ENCODE data around the gene SKOR2.
"Not testable (repeated sequence)": the region's sequence is repeated elsewhere in the genome, so short reads cannot be mapped to it uniquely, and the experiment has no call there.

The SKOR2 gene

GRCh38 chr18:47247416-47248114, 3.9 kb downstream of the SKOR2 start:
- H3K27me3 Mint-ChIP-seq = peaks cover 84% of the 10 kb centered on the region
- no peak overlapping the region for H3K4me3 Mint-ChIP-seq
- CTCF ChIA-PET = no interaction called here
- peaks cover 8% of the 10 kb centered on the region for H3K4me1 Mint-ChIP-seq
- H3K36me3 Mint-ChIP-seq = peaks cover 11% of the 10 kb centered on the region
- H3K27ac Mint-ChIP-seq = no peak overlapping the region
- H3K9me3 Mint-ChIP-seq = peaks cover 3% of the 10 kb centered on the region
- DNase-seq = no peak

GRCh38 chr18:47247036-47247415, 4.4 kb downstream of the SKOR2 start:
- CTCF ChIA-PET = no interaction called here
- peaks cover 3% of the 10 kb centered on the region for H3K9me3 Mint-ChIP-seq
- H3K27ac Mint-ChIP-seq = no peak overlapping the region
- peaks cover 8% of the 10 kb centered on the region for H3K4me1 Mint-ChIP-seq
- H3K36me3 Mint-ChIP-seq = peaks cover 11% of the 10 kb centered on the region
- DNase-seq = no peak
- peaks cover 78% of the 10 kb centered on the region for H3K27me3 Mint-ChIP-seq
- no peak overlapping the region for H3K4me3 Mint-ChIP-seq

GRCh38 chr18:47246027-47246971, 5.2 kb downstream of the SKOR2 start:
- no peak for DNase-seq
- CTCF ChIA-PET = no interaction called here
- Mint-ChIP-seq H3K4me3 (peak overlapping the region; percentile 21), H3K27ac (peak overlapping the region; percentile 79), H3K36me3 (peaks cover 11% of the 10 kb centered on the region), H3K4me1 (peaks cover 8% of the 10 kb centered on the region), H3K9me3 (peaks cover 3% of the 10 kb centered on the region), H3K27me3 (peaks cover 73% of the 10 kb centered on the region)

DNA sequence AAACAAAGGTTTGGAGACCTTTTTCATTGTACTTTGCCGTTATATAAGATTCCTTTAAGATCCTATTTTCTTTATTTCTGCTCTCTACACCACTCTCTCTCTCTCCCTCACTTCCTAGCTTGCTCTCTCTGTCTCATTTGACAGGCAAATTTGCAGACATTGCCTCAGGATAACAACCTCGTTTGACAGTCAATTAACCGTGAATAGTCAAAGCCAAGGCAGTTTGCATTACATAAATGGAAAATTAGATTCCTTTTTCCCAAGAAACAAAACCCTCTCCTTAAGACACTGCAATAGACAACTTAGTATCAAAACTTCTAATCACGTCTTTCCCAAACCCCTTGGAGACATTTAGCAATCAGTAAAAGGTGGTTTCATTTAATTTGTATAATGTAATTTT, 7.4 kb downstream of the SKOR2 start:
- H3K27ac Mint-ChIP-seq = no peak overlapping the region
- no peak overlapping the region for H3K4me3 Mint-ChIP-seq
- peaks cover 59% of the 10 kb centered on the region for H3K27me3 Mint-ChIP-seq
- peaks cover 3% of the 10 kb centered on the region for H3K9me3 Mint-ChIP-seq
- peaks cover 9% of the 10 kb centered on the region for H3K36me3 Mint-ChIP-seq
- DNase-seq = no peak
- CTCF ChIA-PET = no interaction called here
- peaks cover 8% of the 10 kb centered on the region for H3K4me1 Mint-ChIP-seq

- DNase-seq = no peak
- Mint-ChIP-seq H3K36me3 (no peaks in the 10 kb centered on the region), H3K27me3 (peaks cover 45% of the 10 kb centered on the region), H3K4me1 (no peaks in the 10 kb centered on the region), H3K27ac (no peak overlapping the region), H3K9me3 (no peaks in the 10 kb centered on the region), H3K4me3 (no peak overlapping the region)
- CTCF ChIA-PET = no interaction called here
Observed at GRCh38 chr18:47235096-47235495, 16.4 kb downstream of the SKOR2 start.

DNA sequence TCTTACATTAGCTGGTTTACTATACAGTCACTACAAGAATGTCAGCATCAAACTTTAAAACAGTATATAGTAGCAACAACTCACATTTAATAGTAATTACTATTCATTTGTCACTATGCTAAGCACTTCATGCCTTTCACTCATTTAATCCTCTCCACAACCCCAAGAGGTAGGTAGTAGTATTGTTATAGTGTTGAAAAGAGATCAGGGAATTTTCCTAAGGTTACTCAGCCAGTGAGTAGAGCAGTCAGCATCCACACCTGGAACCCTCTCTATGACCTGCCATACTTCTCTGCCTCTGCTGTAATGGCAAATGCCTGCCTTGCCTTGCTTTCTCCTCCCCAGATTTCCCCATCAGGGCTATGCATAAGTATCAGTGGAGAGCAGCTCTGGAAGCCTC, 24.8 kb downstream of the SKOR2 start:
- DNase-seq = no peak
- Mint-ChIP-seq H3K27me3 (peaks cover 37% of the 10 kb centered on the region), H3K4me1 (no peaks in the 10 kb centered on the region), H3K9me3 (no peaks in the 10 kb centered on the region), H3K27ac (no peak overlapping the region), H3K36me3 (no peaks in the 10 kb centered on the region), H3K4me3 (no peak overlapping the region)
- CTCF ChIA-PET = no interaction called here

- CTCF ChIA-PET = interaction anchor here (0.7 to 2.6 kb wide), 9 partner anchors 11 to 777 kb away, joined by 3 to 11 read pairs (median 6); no protein-coding TSS in a partner anchor
- Mint-ChIP-seq H3K4me3 (no peak overlapping the region), H3K27ac (no peak overlapping the region), H3K9me3 (no peaks in the 10 kb centered on the region), H3K27me3 (peaks cover 16% of the 10 kb centered on the region), H3K4me1 (no peaks in the 10 kb centered on the region), H3K36me3 (no peaks in the 10 kb centered on the region)
- DNase-seq = peak; percentile 34
Observed at GRCh38 chr18:47215554-47216138, 35.8 kb downstream of the SKOR2 start.

GRCh38 chr18:47209171-47209570, 42.3 kb downstream of the SKOR2 start:
- peaks cover 8% of the 10 kb centered on the region for H3K27me3 Mint-ChIP-seq
- DNase-seq = no peak
- CTCF ChIA-PET = no interaction called here

DNA sequence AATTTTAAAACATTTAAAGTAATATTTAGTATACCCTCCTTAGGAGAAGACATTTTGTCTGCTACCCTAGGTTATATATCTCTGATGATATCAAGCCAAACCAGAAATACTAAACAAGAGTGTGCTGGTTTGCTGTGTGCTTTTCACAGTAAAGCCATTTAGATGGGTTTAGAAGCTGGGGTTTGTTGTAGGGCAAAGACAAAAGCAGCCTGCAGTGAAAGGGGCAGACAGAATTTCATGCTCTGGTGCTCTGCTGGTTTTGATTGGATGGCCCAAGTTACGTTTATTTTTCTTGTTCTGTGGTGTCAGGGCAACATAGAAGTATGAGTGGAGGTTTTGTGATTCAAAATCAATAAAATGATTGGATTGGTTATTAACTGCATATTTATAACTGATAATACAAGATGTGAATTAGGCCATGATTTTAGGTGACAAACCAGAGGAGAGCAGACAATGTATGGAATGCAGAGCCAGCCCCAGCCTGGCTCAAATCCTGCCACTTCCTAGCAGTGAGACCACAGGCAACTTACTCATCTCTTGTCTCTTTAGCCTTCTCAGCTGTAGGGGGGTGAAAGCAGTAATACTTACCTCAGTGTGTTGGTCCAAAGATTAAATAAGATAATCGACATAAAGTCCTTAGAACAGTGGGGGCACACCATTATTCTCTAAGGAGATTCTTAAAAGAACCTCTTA, 44.4 kb downstream of the SKOR2 start:
- CTCF ChIA-PET = no interaction called here
- H3K36me3 Mint-ChIP-seq = no peaks in the 10 kb centered on the region
- H3K4me1 Mint-ChIP-seq = no peaks in the 10 kb centered on the region
- H3K27ac Mint-ChIP-seq = no peak overlapping the region
- no peaks in the 10 kb centered on the region for H3K9me3 Mint-ChIP-seq
- no peak overlapping the region for H3K4me3 Mint-ChIP-seq
- DNase-seq = no peak
- H3K27me3 Mint-ChIP-seq = peaks cover 8% of the 10 kb centered on the region

More at GRCh38 chr18:47209171-47209570, 42.3 kb downstream of the SKOR2 start:
- Mint-ChIP-seq H3K4me3 (no peak overlapping the region), H3K36me3 (no peaks in the 10 kb centered on the region), H3K27ac (no peak overlapping the region), H3K4me1 (no peaks in the 10 kb centered on the region), H3K9me3 (no peaks in the 10 kb centered on the region)

- DNase-seq = peak; percentile 53
- Mint-ChIP-seq H3K27me3 (peaks cover 3% of the 10 kb centered on the region), H3K27ac (no peak overlapping the region), H3K36me3 (no peaks in the 10 kb centered on the region), H3K4me3 (no peak overlapping the region), H3K9me3 (no peaks in the 10 kb centered on the region), H3K4me1 (no peaks in the 10 kb centered on the region)
- CTCF ChIA-PET = interaction anchor here (0.8 to 5.1 kb wide), 14 partner anchors 10 to 156 kb away, joined by 3 to 44 read pairs (median 5); no protein-coding TSS in a partner anchor
Observed at GRCh38 chr18:47204908-47205522, 46.4 kb downstream of the SKOR2 start.

DNA sequence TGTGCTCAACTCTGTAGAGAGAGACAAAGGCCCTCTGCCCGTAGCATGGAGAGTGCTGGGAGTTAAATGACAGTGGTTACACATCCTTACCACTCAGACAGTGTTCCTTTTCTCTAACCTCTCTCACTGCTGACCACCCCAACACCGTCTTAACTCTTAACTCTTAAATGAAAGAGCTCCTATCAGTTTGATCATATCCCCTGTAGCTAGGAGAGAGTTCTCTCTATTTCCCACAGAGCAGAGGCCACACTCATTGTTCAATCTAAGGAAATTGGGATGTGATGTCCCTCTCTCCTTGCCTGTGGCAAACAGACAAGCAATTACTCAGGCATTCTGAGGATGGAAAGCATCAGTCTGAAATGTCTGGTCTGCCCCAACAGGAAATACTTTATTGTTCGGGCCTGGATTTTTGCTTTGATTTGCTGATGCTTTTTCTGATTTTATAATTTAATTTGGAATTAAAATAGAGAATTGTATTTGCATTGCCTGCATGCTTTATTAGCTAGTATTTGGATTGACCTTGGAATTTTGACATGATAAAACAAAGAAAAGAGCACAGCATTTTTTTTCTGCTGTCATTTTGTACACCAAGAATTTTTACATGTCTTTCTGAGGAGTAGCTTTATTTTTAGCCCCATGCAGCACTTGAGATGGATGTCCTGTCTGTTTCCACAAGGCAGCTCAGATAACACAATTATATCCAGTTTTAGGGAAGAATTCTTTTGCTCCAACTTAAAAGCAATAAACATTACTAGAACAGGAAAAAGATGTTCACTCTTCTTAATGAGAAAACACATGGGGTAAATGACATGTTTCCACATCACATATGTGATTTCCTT, 47.6 kb downstream of the SKOR2 start:
- no peaks in the 10 kb centered on the region for H3K4me1 Mint-ChIP-seq
- H3K9me3 Mint-ChIP-seq = no peaks in the 10 kb centered on the region
- H3K27ac Mint-ChIP-seq = no peak overlapping the region
- peaks cover 7% of the 10 kb centered on the region for H3K27me3 Mint-ChIP-seq
- H3K36me3 Mint-ChIP-seq = no peaks in the 10 kb centered on the region
- no peak overlapping the region for H3K4me3 Mint-ChIP-seq
- no peak for DNase-seq
- CTCF ChIA-PET = interaction anchor here (0.7 to 5.1 kb wide), 11 partner anchors 9 to 153 kb away, joined by 3 to 44 read pairs (median 5); no protein-coding TSS in a partner anchor

GRCh38 chr18:47195961-47196360, 55.5 kb downstream of the SKOR2 start:
- H3K27me3 Mint-ChIP-seq = peaks cover 22% of the 10 kb centered on the region
- H3K36me3 Mint-ChIP-seq, DNase-seq, H3K4me3 Mint-ChIP-seq, H3K4me1 Mint-ChIP-seq, CTCF ChIA-PET, H3K9me3 Mint-ChIP-seq, H3K27ac Mint-ChIP-seq: not testable (repeated sequence)

GRCh38 chr18:47191961-47192360, 59.5 kb downstream of the SKOR2 start:
- peaks cover 13% of the 10 kb centered on the region for H3K27me3 Mint-ChIP-seq

More at GRCh38 chr18:47191961-47192360, 59.5 kb downstream of the SKOR2 start:
- Mint-ChIP-seq H3K36me3 (no peaks in the 10 kb centered on the region), H3K4me3 (no peak overlapping the region), H3K9me3 (no peaks in the 10 kb centered on the region), H3K27ac (no peak overlapping the region), H3K4me1 (no peaks in the 10 kb centered on the region)
- no peak for DNase-seq
- CTCF ChIA-PET = interaction anchor here (3.0 kb wide), 1 partner anchor 12 kb away, joined by 11 read pairs; no protein-coding TSS in a partner anchor

Measured in activated naive CD4-positive, alpha-beta T cell treated with anti-CD3 and anti-CD28 coated beads, Interleukin-2, amount 10 ng/mL, durations not matched to agents 7 days and 5 days (primary cell).